Tibial nerve (tissue), 4 donors: Measurements from ENCODE around the gene SOHLH2. TPM values are rescaled to one million over a fixed set of nuclear protein-coding genes. Genes with fewer than 3 reads are reported as not detected.

ENCODE experiments used
- DNase-seq, 2 donors: peaks; one replicate each; pipeline ENCODE4 v3.0.0-alpha.2; 2019; ENCODE audit warnings: low spot score in 2 of 2
- H3K27ac ChIP-seq, 4 donors: fragments of 200-600 bp; sonication (generic) in 3 of 4; one replicate each; pipeline ENCODE4 v1.5.1; 2017 to 2019; ENCODE audit warnings: mild to moderate bottlenecking in 1 of 4
- H3K27me3 ChIP-seq, 2 donors: fragments of 200-600 bp; sonication (generic) in 1 of 2; one replicate each; pipeline versions ENCODE4 v1.5.1 to v1.6.0; 2017 to 2019
- H3K36me3 ChIP-seq, 3 donors: fragments of 200-600 bp; sonication (generic); one replicate each; pipeline ENCODE4 v1.5.1; 2018 to 2019
- H3K4me1 ChIP-seq, 4 donors: fragments of 200-600 bp; sonication (generic) in 3 of 4; one replicate each; pipeline ENCODE4 v1.5.1; 2017 to 2019
- H3K4me3 ChIP-seq, 4 donors: fragments of 200-600 bp; sonication (generic) in 3 of 4; one replicate each; pipeline ENCODE4 v1.5.1; 2017 to 2019; ENCODE audit warnings: mild to moderate bottlenecking in 1 of 4, moderate library complexity in 1 of 4
- H3K9me3 ChIP-seq, 4 donors: fragments of 200-600 bp; sonication (generic) in 3 of 4; one replicate each; pipeline ENCODE4 v1.5.1; 2017 to 2019
- CTCF ChIP-seq, 5 experiments: fragments of 200-600 bp in 3 of 5; fragments of 450-650 bp in 2 of 5; sonication (generic) in 3 of 5; IDR thresholded peaks; one replicate each; pipeline ENCODE4 v1.5.1; 2016 to 2019; ENCODE audit warnings: antibody characterized with exemption in 5 of 5, mild to moderate bottlenecking in 3 of 5, moderate library complexity in 2 of 5
- EP300 ChIP-seq, 2 donors: sonication (generic); formaldehyde crosslinking; IDR thresholded peaks; one replicate each; pipeline ENCODE4 v1.6.1; 2017; ENCODE audit warnings: antibody characterized with exemption in 2 of 2, mild to moderate bottlenecking in 1 of 2
- POLR2A ChIP-seq, 2 donors: fragments of 450-650 bp; IDR thresholded peaks; one replicate each; pipeline ENCODE4 v1.6.1; 2017; ENCODE audit warnings: antibody characterized with exemption in 2 of 2, mild to moderate bottlenecking in 2 of 2, moderate library complexity in 2 of 2
- WGBS, 2 donors: methylation state at CpG; one replicate each; pipeline ENCODE4 v1.1.5; 2018; 5-methylcytosine and 5-hydroxymethylcytosine counted together
- total RNA-seq, 4 donors: library from RNA; depleted of rRNA; stranded (reverse); fragments of >200 nt; gene quantifications; one replicate each; pipeline ENCODE4 v1.1.0, GENCODE V29; 2016

The SOHLH2 gene
- total RNA-seq, 4 donors from 2014 or later, result 0.20 TPM; not detected in 3

GRCh38 chr13:36148446-36148845 is 65.9 kb downstream of the SOHLH2 start:
- Histone ChIP-seq H3K4me3 (no peak overlapping the region), H3K4me1 (no peaks in the 10 kb centered on the region), H3K9me3 (peaks cover 0 to 7% (median 0%) of the 10 kb centered on the region in 4 donors), H3K27me3 (no peaks in the 10 kb centered on the region), H3K36me3 (no peaks in the 10 kb centered on the region), H3K27ac (no peak overlapping the region)
- 90 to 96% methylated on average over 1 of the region's 1 CpG for WGBS, 2 donors
- DNase-seq, result no peak
- TF ChIP-seq CTCF (IDR thresholded peaks at IDR 0.05) (no peak), EP300 (IDR thresholded peaks at IDR 0.05) (no peak)

- TF ChIP-seq CTCF (IDR thresholded peaks at IDR 0.05) (no peak), POLR2A (IDR thresholded peaks at IDR 0.05) (no peak), EP300 (IDR thresholded peaks at IDR 0.05) (no peak)
- Histone ChIP-seq H3K4me3 (no peak overlapping the region), H3K36me3 (no peaks in the 10 kb centered on the region), H3K4me1 (no peaks in the 10 kb centered on the region), H3K27ac (no peak overlapping the region), H3K9me3 (peaks cover 0 to 7% (median 0%) of the 10 kb centered on the region in 4 donors), H3K27me3 (no peaks in the 10 kb centered on the region)
- DNase-seq, result no peak
- 76 to 84% methylated on average over 3 of the region's 3 CpGs for WGBS, 2 donors
Observed at GRCh38 chr13:36147330-36147729, 67.0 kb downstream of the SOHLH2 start.

GRCh38 chr13:36146511-36147269 is 67.7 kb downstream of the SOHLH2 start:
- no peaks in the 10 kb centered on the region for H3K27me3 ChIP-seq
- H3K36me3 ChIP-seq, result no peaks in the 10 kb centered on the region
- H3K27ac ChIP-seq, result no peak overlapping the region
- no peak overlapping the region for H3K4me3 ChIP-seq
- peaks cover 0 to 7% (median 0%) of the 10 kb centered on the region in 4 donors for H3K9me3 ChIP-seq
- WGBS, 2 donors, result 72 to 77% methylated on average over 4 of the region's 4 CpGs
- TF ChIP-seq EP300 (IDR thresholded peaks at IDR 0.05), result no peak
- no peak for TF ChIP-seq CTCF (IDR thresholded peaks at IDR 0.05)
- TF ChIP-seq POLR2A (IDR thresholded peaks at IDR 0.05), result no peak
- H3K4me1 ChIP-seq, result no peaks in the 10 kb centered on the region
- no peak for DNase-seq

GRCh38 chr13:36143738-36144137 is 70.6 kb downstream of the SOHLH2 start:
- Histone ChIP-seq H3K27me3 (no peaks in the 10 kb centered on the region), H3K9me3 (peaks cover 0 to 7% (median 2%) of the 10 kb centered on the region in 4 donors), H3K27ac (no peak overlapping the region), H3K4me3 (no peak overlapping the region), H3K4me1 (no peaks in the 10 kb centered on the region), H3K36me3 (no peaks in the 10 kb centered on the region)
- no peak for DNase-seq
- no peak for TF ChIP-seq CTCF (IDR thresholded peaks at IDR 0.05)
- TF ChIP-seq POLR2A (IDR thresholded peaks at IDR 0.05), result no peak
- TF ChIP-seq EP300 (IDR thresholded peaks at IDR 0.05), result no peak
- WGBS, 2 donors, result 54 to 71% methylated on average over 2 of the region's 2 CpGs

GRCh38 chr13:36142735-36143134 is 71.6 kb downstream of the SOHLH2 start:
- Histone ChIP-seq H3K9me3 (peaks cover 0 to 7% (median 2%) of the 10 kb centered on the region in 4 donors), H3K27ac (no peak overlapping the region), H3K36me3 (no peaks in the 10 kb centered on the region), H3K4me3 (no peak overlapping the region), H3K27me3 (no peaks in the 10 kb centered on the region), H3K4me1 (no peaks in the 10 kb centered on the region)
- TF ChIP-seq EP300 (IDR thresholded peaks at IDR 0.05), result no peak
- no peak for TF ChIP-seq CTCF (IDR thresholded peaks at IDR 0.05)
- TF ChIP-seq POLR2A (IDR thresholded peaks at IDR 0.05), result no peak
- DNase-seq, result no peak
